IPS DF 4.7 (cell line): ENCODE results near the gene HIP1.
"Not testable (repeated sequence)": the region's sequence is repeated elsewhere in the genome, so short reads cannot be mapped to it uniquely, and the experiment has no call there.

Experiments used
- DNase-seq: peaks from one replicate; pipeline ENCODE4 v3.0.0-alpha.2; 2013; ENCODE audit warnings: low spot score; ENCODE audit errors: extremely low read depth

The HIP1 gene

DNA sequence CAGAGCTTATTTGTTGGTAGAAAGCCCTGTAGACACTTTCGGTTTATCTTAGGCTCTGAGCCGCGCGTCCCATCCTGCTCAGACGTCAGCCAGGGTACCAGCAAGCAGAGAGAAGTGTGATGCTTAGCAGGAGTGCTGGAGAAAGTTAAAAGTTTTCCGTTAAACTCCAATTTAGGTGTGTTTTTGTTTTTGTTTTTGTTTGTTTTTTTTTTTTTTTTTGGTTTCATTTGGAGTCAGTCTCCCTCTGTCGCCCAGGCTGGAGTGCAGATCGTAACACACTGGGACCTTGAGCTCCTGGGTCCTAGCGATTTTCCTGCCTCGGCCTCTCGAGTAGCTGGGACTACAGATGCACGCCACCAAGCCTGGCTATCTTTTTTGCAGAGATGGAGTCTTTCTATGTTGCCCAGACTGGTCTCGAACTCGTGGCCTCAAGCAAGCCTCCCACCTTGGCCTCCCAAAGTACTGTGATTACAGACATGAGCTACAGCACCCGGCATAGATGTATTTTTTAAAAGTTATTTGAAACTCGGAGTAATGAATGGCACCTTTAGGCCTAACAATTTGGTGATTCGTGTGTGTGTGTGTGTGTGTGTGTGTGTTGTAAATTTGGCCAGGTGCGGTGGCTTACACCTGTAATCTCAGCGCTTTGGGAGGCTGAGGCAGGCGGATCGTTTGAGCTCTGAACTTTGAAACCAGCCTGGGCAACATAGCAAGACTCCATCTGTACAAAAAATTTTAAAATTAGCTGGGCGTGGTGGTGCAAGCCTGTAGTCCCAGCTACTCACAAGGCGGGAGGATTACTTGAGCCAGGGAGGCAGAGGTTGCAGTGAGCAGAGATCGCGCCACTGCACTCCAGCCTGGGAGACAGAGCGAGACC is 1.3 kb upstream of the HIP1 start:
- DNase-seq, result no peak

DNA sequence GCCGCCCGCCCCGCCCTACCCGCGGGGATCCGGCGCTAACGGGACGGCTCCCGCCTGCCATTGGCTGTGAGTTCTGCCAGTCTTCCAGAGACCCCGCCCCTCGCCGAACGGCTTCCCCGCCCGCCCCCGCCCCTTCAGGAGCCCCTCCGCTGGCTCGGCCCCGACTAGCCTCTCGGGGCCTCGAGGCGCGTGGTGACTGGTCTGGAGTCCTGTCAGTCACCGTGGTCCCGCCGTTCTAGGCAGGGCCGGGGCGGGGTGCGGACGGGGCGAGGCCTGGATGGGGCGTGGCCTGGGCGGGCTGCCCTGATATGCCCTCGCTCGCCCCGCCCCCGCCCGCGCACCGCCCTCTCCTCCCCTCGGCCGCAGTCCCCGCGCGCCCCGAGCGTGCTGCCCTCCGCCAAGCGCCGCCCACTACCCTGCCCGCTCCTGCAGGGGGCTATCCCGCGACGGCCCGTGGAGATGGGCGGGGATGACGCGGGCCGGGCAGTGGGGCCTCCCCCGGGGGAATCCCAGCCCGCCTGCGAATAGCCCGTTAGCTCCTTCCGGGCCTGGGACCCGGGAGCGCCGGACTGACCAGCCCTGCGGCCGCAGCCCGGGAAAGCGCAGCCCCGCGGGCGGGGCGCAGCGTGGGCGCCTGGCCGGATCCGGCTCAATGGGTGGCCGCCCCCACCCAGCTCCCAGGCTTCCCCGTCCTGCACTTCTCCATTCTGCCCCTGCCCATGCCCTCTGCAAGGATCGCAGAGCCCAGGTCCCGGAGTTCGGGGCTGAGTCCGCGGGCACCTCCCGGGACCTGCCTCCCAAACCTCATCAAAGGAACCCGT is 444 bp upstream of the HIP1 start:
- DNase-seq, result no peak

DNA sequence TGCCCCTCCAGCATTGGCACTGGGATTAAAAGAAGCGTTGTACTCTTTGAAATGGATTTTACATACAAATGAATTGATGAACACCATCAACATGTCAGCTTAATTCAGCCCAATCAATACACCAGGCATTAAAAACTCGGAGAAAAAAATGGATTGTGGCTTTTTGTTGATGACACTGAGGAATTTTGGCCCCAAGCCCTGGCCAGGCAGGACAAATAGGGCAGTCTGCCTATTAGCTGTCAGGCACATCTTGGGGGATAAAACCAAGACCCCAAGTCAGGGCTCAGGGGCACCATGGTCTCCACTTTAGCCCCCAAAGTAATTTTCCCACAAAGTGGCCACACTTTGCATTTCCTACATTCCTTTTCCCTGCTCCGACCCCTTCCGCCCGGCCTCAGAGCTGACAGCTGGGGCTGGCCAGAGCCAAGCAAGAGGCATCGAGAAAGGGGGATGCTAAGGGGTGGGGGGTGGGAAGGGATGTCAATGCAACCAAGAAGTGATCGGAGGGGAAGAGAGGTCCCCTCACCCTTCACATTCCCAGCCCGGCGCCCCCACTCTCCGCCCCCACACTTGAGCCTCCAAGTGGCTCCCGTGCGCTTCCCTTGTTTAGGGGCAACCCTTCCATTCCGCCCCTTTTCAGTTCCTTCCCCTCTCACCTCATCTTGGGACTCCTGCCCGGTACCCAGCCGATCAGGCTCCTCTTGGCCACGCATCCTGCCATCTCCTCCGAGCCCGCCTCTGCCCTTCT is 711 bp downstream of the HIP1 start:
- DNase-seq, result no peak

DNA sequence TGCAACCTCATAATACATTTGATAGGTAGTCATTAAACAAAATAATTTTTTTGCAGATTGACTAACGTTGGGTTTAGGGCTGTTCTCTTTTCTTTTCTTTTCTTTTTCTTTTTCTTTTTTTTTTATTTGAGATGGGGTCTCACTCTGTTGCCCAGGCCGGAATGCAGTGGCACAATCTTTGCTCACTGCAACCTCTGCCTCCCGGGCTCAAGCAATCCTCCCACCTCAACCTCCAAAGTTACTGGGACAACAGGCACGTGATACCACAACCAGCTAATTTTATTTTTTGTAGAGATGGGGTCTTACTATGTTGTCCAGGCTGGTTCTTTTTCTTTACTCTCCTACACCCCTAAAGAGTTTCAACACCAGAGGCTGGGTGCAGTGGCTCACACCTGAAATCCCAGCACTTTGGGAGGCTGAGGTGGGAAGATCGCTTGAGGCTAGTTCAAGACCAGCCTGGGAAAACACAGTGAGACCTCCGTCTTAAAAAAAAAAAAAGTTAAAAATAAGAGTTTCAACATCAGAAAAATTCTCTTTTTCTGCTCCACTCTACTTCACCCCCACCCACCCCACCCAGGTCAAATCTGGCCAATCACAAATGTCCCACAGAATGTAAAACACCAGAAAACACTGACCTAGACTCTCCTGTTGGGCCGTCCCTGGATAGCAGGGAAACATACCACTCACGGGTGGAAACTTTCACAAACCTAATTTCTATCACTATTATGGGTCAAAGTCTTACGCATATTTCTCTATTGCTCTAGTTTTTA is 3.0 kb downstream of the HIP1 start:
- no peak for DNase-seq

DNA sequence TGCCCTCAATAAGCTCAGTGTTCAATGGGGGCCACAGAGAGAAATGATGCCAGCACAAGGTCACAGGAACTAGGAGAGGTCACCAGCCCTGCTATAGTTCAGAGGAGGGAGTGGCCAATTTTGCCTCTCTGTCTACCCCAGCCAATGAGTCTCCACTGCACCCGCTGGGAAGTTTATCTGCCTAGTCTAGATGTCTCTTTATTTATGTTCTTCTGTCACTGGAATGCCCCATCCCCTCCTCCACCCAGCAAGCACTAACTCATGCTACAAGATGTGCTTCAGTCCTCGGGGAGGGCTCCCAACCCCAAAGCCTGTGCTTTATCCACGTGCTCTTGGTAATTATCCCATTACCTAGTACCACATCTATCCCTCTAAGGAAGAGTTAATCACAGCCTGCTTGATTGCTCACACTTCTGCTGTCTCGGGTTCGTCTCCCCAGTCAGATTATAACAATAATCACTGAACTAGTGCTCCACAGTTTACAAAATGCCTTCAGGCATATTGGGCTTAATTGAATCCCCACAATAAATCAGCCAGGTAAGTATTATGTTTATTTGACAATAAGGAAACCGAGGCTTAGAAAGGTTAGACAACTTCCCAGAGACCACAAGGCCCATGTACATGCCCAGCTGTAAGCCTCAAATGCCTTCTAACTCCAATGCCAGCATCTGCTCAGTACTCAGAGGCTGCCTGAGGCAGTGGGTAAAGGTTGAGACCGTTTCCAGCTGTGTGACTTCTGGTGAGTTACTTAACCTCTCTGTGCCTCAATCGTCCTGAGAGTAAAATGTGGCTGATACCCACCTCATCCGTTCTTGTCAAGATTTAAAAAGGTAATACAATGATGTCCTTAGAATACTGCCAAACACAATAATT is 3.9 kb downstream of the HIP1 start:
- DNase-seq, result no peak

DNA sequence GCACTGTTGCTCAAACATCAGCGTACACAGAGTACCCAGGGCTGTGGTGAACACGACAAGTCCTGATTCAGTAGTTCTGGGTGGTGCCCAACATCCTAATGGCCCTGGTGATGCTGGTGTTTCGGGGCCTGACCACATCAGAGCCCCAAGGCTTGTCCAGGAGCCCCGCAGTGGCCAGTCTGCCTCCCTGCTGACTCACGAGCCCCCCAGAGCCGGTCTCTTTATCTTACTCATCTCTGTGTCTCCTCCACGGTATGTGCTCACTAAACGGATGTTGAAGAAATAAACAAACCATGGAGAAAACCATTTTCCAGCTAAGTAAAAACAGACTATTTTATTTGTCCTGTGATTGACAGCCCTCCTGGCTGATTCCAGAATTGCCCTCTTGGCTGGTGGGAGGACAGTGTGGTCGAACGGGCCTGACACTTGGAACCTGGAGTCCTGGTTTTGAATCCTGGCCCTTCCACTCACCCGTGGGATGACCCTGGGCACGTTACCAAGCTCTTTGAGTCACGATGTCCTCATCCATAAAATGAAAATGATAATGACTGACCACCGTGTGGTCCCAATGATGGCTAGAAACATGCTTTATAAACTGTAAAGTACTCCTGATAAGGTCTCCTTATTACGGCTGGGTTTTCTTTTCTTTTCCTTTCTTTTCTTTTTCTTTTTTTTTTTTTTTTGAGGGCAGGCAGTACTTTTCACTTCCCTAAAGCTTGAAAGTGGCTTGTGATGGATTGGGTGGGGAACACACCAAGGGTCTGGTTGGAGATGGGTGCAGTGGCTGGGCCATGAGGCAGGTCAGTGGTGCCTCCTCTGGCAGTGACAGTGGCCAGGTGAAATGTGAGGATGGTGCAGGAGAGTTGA is 5.7 kb downstream of the HIP1 start:
- no peak for DNase-seq

DNA sequence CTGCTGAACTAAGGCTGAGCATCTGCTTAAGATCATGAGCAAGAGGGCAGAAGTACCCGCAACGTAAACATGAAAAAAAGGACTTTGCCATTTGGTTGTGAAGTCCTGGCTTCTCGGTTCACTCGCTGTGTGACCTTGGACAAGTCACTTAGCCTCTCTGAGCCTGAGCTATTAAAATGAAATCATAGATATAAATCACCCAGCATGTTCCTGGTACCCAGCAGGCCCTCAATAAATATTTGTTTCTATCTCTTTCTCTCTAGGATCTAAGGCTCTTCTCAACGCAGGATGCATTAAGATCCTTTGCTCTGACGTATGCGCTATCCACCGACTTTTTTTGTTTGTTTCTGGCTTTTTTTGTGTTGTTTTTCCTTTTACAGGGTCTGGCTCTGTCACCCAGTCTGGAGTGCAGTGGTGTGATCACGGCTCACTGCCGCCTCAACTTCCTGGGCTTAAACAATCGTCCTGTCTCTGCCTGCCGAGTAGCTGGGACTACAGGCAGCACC is 6.7 kb downstream of the HIP1 start:
- DNase-seq, result no peak

DNA sequence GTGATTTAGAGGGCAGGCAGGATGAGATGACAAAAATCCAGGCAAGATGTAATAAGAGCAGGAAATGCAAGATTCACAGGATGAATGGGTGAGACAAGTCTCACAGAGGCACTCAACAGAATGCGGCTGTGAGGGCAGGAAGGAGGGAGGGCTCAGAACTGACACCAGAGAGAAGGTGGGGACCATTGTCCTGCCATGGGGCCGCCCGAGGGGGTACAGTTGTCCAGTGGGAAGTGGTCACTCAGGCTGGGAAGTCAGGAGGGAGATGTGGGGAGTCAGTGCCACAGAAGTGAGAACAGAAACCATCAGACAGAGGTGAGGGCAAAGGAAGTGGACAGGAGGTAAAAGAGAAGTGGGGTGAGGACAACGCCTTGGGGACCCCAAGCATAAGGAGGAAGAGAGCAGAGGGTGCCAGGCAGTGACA is 8.9 kb downstream of the HIP1 start:
- DNase-seq, result no peak

DNA sequence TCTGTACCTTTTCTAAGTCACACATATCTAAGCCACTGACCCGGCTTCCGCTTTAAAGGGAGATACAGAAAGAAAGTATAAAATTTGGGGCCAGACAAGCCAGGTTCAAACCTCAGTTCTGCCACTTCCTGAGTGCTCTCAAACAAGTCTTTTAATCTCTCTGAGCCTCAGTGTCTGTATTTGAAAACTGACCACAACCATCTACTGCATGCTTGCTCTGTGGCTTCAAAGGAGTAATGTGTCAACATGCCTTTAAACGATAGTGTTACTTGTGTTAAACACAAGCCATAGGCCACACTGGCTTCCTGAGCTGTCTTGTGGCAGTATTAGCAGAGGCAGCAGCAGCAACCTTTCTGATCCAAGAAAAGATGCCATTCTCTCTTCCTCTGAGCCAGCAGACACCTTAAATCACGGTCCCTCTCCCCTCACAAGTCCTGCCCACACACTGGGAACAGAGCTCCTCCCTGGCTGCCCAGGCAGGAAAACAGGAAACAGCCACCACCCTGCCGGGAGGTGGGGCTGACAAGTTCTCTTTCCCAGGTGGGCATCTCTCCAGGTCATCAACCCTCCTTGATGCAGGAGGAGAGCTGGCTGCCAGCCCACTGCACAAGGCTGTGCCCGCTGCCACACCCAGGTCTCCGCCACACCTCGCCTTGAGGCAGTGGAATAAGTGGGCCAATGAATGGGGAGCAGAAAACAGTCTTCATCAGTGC is 10.7 kb downstream of the HIP1 start:
- DNase-seq, result no peak

DNA sequence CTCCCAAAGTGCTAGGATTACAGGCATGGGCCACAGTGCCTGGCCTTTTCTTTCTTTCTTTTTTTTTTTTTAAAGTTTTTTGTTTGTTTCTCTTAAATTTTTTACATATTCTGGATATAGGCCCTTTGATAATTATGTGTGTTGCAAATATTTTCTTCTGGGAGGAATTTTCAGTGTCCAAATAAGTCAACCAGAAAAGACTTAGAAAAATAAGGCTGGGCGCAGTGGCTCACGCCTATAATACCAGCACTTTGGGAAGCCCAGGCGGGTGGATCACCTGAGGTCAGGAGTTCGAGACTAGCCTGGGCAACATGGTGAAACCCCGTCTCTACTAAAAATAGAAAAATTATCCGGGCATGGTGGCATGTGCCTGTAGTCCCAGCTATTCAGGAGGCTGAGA is 11.4 kb downstream of the HIP1 start:
- DNase-seq, result not testable (repeated sequence)

DNA sequence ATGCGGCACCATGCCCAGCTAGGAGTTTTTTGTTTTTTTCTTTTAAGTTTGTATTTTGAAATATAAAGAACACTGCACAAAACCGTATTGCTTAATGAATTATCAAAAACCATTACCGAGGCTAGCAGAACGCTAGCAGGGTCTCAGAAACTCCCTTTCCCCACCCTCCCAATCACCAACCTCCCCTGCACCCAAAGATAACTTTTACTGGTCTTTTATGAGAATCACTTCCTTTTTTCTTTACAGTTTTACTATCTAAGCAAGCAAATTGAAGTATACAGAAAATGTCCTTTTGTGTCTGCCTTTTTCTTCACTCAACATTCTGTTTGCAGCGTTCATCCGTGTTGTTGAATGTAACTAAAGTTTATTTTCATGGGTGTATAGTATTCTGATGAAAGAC is 13.4 kb downstream of the HIP1 start:
- no peak for DNase-seq

DNA sequence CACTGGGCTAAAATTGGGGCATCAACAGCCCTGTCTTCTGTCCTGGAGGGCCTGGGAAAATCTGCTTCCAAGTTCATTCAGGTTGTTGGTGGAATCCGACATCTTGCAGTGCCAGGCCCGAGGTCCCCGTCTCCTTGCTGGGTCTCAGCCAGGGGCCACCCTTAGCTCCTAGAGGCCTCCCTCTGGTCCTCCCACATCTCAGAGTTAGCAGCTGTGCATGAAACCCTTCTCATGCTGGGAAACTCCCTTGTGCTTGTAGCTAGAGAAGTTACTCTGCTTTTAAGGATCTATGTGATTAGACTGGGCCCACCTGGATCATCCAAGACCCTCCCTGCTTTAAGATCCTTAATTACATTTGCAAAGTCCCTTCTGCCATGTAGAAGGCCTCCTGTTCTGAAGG is 15.3 kb downstream of the HIP1 start:
- no peak for DNase-seq

DNA sequence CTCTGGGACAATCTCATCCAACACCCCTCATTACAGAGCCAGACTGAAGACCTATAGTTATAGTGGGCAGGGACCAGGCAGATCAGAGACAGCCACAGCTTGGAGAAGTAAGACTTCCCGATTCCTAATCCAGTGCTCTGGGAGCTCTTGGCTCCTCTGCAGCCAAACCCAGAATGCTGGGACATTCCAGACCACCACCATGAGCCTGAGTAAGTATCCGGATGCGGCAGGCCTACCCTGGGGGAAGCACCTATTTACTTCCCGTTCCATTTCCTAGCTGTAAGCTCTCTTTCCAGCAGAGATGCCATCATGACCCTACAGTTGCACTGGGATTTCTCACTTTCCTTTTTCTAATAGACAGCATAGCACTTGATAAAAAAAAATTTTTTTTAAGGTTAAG is 16.4 kb downstream of the HIP1 start:
- DNase-seq, result no peak

DNA sequence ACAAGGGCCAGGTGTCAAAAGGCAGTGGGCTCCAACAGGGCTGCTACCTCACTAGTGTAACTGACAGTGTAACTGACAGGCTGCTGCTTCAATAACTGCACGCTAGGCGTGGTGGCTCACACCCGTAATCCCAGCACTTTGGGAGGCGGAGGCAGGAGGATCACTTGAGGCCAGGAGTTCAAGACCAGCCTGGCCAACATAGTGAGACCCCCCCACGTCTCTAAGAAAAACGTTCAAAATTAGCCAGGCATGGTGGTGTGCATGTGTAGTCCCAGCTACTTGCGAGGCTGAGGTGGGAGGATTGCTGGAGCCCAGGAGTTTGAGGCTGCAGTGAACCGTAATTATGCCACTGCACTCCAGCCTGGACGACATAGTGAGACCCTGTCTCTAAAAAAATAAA is 16.8 kb downstream of the HIP1 start:
- DNase-seq, result not testable (repeated sequence)

DNA sequence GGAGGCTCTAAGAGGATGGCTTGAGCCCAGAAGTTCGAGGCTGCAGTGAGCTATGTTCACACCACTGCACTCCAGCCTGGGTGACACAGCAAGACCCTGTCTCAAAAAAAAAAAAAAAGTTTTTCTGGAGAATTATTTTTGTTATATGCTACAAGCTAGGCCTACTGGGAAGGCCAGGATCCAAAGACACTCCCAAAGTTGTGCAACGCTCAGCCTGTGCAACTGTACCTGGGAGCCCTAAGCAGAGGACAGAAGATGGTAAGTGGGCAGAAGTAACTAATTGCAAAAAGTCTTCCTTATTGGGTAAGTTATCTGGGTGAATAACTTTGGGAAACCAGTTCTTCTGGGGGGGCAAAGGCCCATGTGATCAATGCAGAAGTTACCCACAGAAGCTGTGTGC is 17.3 kb downstream of the HIP1 start:
- no peak for DNase-seq

DNA sequence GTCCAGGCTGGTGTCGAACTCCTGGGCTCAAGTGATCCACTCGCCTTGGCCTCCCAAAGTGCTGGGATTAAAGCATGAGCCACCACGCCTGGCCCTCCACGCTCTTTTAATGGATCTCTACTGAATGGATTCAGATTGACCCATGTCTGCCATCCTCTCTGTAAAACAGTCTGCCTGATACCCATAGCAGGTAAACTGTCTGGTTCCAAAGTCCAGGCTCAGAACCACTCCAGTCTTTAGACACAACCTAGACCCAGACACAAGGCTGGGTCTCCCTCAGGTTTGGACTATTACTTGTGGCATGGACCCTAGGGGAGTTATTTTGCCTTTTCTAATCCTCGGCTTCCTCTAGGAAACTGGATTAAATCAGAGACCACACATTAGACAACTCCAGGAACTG is 19.1 kb downstream of the HIP1 start:
- DNase-seq, result no peak

DNA sequence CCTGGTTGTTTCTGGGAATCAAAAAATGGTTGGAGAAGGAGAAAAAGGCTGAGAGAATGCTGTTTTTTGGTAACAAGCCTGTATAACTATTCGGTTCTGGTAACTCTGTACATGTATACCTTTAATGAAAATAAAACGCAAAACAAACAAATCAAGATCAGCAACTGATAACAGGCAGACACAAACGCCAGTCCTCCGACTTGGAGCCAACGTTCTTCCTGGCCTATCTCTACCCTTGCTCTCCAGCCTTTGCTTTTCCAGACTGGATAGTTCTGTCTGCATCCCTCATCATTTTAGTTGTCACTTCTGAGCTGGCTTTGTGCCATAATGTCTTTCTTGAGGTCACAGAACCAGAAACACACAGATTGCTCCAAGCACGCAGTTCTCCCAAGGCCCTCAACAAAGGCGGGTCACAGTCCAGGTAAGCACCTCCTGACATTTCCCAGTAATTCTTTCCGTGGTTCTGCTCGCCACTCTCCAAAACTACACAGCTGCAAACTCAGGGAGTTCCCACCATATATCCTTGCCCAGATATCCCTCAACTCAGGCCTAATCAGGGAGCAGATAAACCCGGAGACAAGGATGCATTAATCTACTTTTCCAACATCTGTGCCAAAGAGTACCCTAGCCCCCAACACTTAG is 20.2 kb downstream of the HIP1 start:
- no peak for DNase-seq

DNA sequence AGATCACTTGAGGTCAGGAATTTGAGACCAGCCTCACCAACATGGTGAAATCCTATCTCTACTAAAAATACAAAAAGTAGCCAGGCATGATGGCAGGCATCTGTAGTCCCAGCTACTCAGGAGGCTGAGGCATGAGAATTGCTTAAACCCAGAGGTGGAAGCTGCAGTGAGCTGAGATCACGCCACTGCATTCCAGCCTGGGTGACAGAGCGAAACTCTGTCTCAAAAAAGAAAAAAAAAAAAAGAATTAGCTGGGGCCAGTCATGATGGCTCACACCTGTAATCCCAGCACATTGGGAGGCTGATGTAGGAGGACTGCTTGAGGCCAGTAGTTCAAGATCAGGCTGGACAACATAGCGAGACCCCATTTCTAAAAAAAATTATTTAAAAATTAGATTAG is 21.0 kb downstream of the HIP1 start:
- DNase-seq, result not testable (repeated sequence)
